ENCODE results near the gene DHH.
A peak's percentile ranks its signal among the peaks of the same experiment; 100 is the strongest.
"Not testable (repeated sequence)": the region's sequence is repeated elsewhere in the genome, so short reads cannot be mapped to it uniquely, and the experiment has no call there.

Gene DHH

DNA sequence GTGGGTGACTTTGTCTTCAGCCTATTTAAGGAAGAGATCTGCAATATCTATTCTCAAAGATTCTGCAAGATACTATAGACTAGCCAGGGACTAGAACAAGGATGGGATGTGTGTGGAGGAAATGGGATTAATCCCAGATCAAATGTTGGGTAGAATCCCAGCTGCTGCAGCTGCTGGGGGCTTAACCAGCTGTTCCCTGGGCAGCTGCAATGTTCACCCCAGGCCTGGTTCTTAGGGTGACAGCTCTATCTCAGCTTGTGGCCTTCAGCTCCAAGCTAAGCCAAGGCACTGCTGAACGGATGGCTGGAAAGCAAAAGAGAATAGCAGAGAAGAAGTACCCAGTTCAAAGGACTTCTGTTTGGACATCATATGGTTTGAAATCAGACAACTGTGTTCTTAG, 14.8 kb downstream of the DHH start:
- TF ChIP-seq, protein P1, sequence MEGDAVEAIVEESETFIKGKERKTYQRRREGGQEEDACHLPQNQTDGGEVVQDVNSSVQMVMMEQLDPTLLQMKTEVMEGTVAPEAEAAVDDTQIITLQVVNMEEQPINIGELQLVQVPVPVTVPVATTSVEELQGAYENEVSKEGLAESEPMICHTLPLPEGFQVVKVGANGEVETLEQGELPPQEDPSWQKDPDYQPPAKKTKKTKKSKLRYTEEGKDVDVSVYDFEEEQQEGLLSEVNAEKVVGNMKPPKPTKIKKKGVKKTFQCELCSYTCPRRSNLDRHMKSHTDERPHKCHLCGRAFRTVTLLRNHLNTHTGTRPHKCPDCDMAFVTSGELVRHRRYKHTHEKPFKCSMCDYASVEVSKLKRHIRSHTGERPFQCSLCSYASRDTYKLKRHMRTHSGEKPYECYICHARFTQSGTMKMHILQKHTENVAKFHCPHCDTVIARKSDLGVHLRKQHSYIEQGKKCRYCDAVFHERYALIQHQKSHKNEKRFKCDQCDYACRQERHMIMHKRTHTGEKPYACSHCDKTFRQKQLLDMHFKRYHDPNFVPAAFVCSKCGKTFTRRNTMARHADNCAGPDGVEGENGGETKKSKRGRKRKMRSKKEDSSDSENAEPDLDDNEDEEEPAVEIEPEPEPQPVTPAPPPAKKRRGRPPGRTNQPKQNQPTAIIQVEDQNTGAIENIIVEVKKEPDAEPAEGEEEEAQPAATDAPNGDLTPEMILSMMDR (IDR thresholded peaks at IDR 0.05; ENCODE audit: borderline replicate concordance, control extremely low read depth, extremely low read depth, insufficient read depth, missing control alignments) = no peak
- no peak for DNase-seq (ENCODE audit: low spot score)
- in situ Hi-C loops (cut with MboI; ENCODE audit: low sequenced_read_pairs, unreplicated experiment) = no loop called here

DNA sequence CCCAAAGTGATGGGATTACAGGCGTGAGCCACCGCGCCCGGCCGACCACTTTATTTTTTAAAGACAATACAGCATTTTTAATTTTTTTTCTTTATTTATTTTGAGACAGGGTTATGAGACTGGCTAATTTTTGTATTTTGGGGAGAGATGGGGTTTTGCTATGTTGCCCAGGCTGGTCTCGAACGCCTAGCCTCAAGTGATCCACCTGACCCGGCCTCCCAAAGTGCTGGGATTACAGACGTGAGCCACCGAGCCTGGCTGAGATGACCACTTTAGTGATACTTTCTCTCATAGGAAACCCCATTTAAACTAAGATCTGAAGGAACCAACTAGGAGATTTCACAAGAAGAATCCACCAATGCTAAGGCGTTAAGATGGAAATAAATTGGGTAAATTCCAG, 23.6 kb downstream of the DHH start:
- in situ Hi-C loops (cut with MboI; ENCODE audit: low sequenced_read_pairs, unreplicated experiment) = no loop called here

GRCh38 chr12:49069507-49070346, 24.9 kb downstream of the DHH start, which contains the start of gene RHEBL1:
TSS of gene RHEBL1 (minus strand) at chr12:49069979. CDS start at chr12:49069785, 194 bp downstream.
- in situ Hi-C loops (cut with MboI; ENCODE audit: low sequenced_read_pairs, unreplicated experiment) = loop anchor here (10.0 kb wide), 1 partner anchor 165 kb away; no protein-coding TSS in a partner anchor
- peak; percentile 98 for DNase-seq (ENCODE audit: low spot score)
- TF ChIP-seq, protein P1 (IDR thresholded peaks at IDR 0.05; ENCODE audit: borderline replicate concordance, control extremely low read depth, extremely low read depth, insufficient read depth, missing control alignments) = peak; percentile 41

More for the DNA sequence above, 23.6 kb downstream of the DHH start:
- DNase-seq (ENCODE audit: low spot score) = no peak
- TF ChIP-seq, protein P1 (IDR thresholded peaks at IDR 0.05; ENCODE audit: borderline replicate concordance, control extremely low read depth, extremely low read depth, insufficient read depth, missing control alignments) = no peak

- DNase-seq (ENCODE audit: low spot score) = no peak
- in situ Hi-C loops (cut with MboI; ENCODE audit: low sequenced_read_pairs, unreplicated experiment) = loop anchor here (10.0 kb wide), 1 partner anchor 166 kb away; no protein-coding TSS in a partner anchor
- TF ChIP-seq, protein P1 (IDR thresholded peaks at IDR 0.05; ENCODE audit: borderline replicate concordance, control extremely low read depth, extremely low read depth, insufficient read depth, missing control alignments) = no peak
Measured at GRCh38 chr12:49068879-49069506, 25.6 kb downstream of the DHH start.

- TF ChIP-seq, protein P1 (IDR thresholded peaks at IDR 0.05; ENCODE audit: borderline replicate concordance, control extremely low read depth, extremely low read depth, insufficient read depth, missing control alignments) = no peak
Measured at GRCh38 chr12:49066120-49066519, 28.5 kb downstream of the DHH start.

GRCh38 chr12:49064767-49065152, 29.8 kb downstream of the DHH start:
- TF ChIP-seq, protein P1 (IDR thresholded peaks at IDR 0.05; ENCODE audit: borderline replicate concordance, control extremely low read depth, extremely low read depth, insufficient read depth, missing control alignments) = no peak
- no peak for DNase-seq (ENCODE audit: low spot score)
- in situ Hi-C loops (cut with MboI; ENCODE audit: low sequenced_read_pairs, unreplicated experiment) = loop anchor here (10.0 kb wide), 1 partner anchor 170 kb away; no protein-coding TSS in a partner anchor

More at GRCh38 chr12:49066120-49066519, 28.5 kb downstream of the DHH start:
- in situ Hi-C loops (cut with MboI; ENCODE audit: low sequenced_read_pairs, unreplicated experiment) = loop anchor here (10.0 kb wide), 1 partner anchor 169 kb away; no protein-coding TSS in a partner anchor
- no peak for DNase-seq (ENCODE audit: low spot score)

GRCh38 chr12:49061916-49062315, 32.7 kb downstream of the DHH start:
- not testable (repeated sequence) for DNase-seq (ENCODE audit: low spot score)
- in situ Hi-C loops (cut with MboI; ENCODE audit: low sequenced_read_pairs, unreplicated experiment) = loop anchor here (10.0 kb wide), 1 partner anchor 173 kb away; no protein-coding TSS in a partner anchor
